Kidney (tissue), 14 donors: Measurements from ENCODE around the gene RCBTB2. TPM values are rescaled to one million over a fixed set of nuclear protein-coding genes. Genes with fewer than 3 reads are reported as not detected.

Experiments
- DNase-seq, 5 donors: peaks; one replicate each; pipeline ENCODE4 v3.0.0-alpha.2; 2013 to 2020
- FAIRE-seq: peaks from 2 replicates; lab custom pipeline; 2012; peaks lifted over from hg19 to GRCh38; lab: Jason Lieb, UNC
- H3K27ac ChIP-seq, 2 donors: one replicate each; pipeline ENCODE4 v1.7.0; 2013; ENCODE audit warnings: low read depth in 2 of 2, low read length in 2 of 2, inconsistent platforms in 1 of 2
- H3K27me3 ChIP-seq: one replicate; pipeline ENCODE4 v1.7.1; 2013; ENCODE audit warnings: low read length, inconsistent platforms; ENCODE audit not compliant: control insufficient read depth, insufficient read depth
- H3K36me3 ChIP-seq, 3 donors: one replicate each; pipeline versions ENCODE4 v1.7.0 to v1.7.1; 2013; ENCODE audit warnings: low read length in 3 of 3, control low read depth in 1 of 3, inconsistent platforms in 1 of 3; ENCODE audit not compliant: insufficient read depth in 3 of 3, control insufficient read depth in 2 of 3
- H3K4me1 ChIP-seq, 3 donors: one replicate each; pipeline versions ENCODE4 v1.7.0 to v1.7.1; 2013; ENCODE audit warnings: low read length in 3 of 3, inconsistent platforms in 1 of 3, low read depth in 1 of 3; ENCODE audit not compliant: control insufficient read depth in 2 of 3, insufficient read depth in 2 of 3
- H3K4me3 ChIP-seq, 3 donors: one replicate each; pipeline versions ENCODE4 v1.7.0 to v1.8.1; 2013; ENCODE audit warnings: low read length in 3 of 3, control low read depth in 1 of 3, inconsistent platforms in 1 of 3
- H3K9ac ChIP-seq, 3 donors: one replicate each; pipeline versions ENCODE4 v1.7.0 to v1.7.1; 2013; ENCODE audit warnings: low read length in 3 of 3, control low read depth in 1 of 3, inconsistent platforms in 1 of 3
- H3K9me3 ChIP-seq, 3 donors: one replicate each; pipeline versions ENCODE4 v1.7.0 to v1.7.1; 2013; ENCODE audit warnings: low read length in 3 of 3, control low read depth in 1 of 3, inconsistent platforms in 1 of 3; ENCODE audit not compliant: control insufficient read depth in 2 of 3, insufficient read depth in 1 of 3
- CTCF ChIP-seq: IDR thresholded peaks from 3 replicates; pipeline ENCODE4 v1.5.1; 2012; ENCODE audit warnings: mild to moderate bottlenecking, moderate library complexity, borderline replicate concordance; ENCODE audit not compliant: insufficient read depth; ENCODE audit errors: extremely low read depth
- intact Hi-C: fragments of 100-400 bp; cut with DNase I; formaldehyde crosslinking; loops from one replicate; pipeline ENCODE4 v1.11.1; 2022
- polyA plus RNA-seq: library from polyadenylated mRNA; stranded (reverse); fragments of 350-450 nt; fragmentation: Illumina TruSeq; extraction: RNeasy Lipid Tissue Mini Kit (QIAGEN cat#74804); gene quantifications from one replicate; pipeline ENCODE4 v1.2.3, GENCODE V29; 2014; ENCODE audit warnings: low read depth, low replicate concordance; ENCODE audit not compliant: insufficient read depth
- total RNA-seq: library from RNA; stranded (reverse); fragmentation: NEBNext Ultra II Directional; extraction: Animal tissue kit (Norgen Biotek cat#: 25700); gene quantifications from one replicate; pipeline ENCODE4 v1.2.1, GENCODE V29; 2021
- donor health status: control.
- donor health status: control.
- donor health status: control.
- donor health status: control.
- donor health status: control.
- donor health status: DM: yes; HTN: yes; CAD: no.
- donor health status: Normal renal cell carcinoma (clear cell type).

The RCBTB2 gene
- total and polyA plus RNA-seq, 2 donors from 2014 or later: 17.0 to 19.6 TPM

DNA sequence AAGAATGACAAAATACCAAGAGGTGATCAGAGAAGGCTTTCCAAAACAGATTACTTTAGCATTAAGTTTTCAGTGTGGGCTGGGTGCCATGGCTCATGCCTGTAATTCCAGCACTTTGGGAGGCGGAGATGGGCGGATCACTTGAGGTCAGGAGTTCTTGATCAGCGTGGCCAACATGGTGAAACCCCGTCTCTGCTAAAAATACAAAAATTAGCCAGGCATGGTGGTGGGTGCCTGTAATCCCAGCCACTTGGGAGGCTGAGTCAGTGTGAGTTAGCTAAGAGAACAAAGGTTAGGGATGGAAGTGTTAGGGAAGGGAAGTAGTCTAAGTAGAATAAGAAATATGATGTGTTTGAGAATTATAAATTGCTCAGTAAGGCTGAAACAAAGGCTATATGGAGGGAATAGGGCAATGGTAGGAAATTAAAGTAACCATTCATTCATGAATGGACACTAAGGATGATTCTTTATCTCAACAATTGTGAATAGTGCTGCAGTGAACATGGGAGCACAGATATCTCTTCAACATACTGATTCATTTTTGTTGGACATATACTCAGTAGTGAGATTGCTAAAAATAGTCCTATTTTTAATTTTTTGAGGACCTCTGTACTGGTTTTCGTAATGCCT is 3.9 kb upstream of the RCBTB2 start:
- no peaks in the 10 kb centered on the region for H3K9me3 ChIP-seq
- FAIRE-seq: no peak
- TF ChIP-seq CTCF: no peak

DNA sequence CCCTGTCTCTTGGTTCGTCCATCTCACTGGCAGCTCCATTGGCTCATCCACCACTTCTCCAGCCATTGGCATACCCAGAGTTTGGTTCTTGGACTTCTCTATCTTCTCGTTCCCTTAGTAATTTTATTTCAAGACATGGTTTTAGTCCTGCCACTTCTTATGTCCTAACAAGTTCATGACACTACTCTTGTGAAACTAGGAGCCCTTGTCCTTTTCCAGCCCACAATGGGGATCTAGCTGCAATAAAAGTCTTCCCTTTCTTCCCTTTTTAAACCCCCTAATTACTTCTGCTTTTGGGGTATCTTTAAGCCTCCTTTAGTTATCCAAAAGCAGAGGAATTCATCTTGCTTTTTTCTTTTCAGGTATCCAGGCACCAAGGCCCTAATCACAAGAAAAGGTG is 2.9 kb upstream of the RCBTB2 start:
- peaks cover 0 to 8% (median 7%) of the 10 kb centered on the region in 3 donors for H3K4me1 ChIP-seq
- DNase-seq: no peak
- no peaks in the 10 kb centered on the region for H3K9me3 ChIP-seq
- no peak overlapping the region for H3K9ac ChIP-seq
- no peak overlapping the region for H3K4me3 ChIP-seq
- H3K36me3 ChIP-seq: no peaks in the 10 kb centered on the region
- H3K27me3 ChIP-seq: no peaks in the 10 kb centered on the region
- no peak for FAIRE-seq
- H3K27ac ChIP-seq: no peak overlapping the region
- TF ChIP-seq CTCF: no peak
- intact Hi-C loops: no loop called here

More for the DNA sequence above, 3.9 kb upstream of the RCBTB2 start:
- Histone ChIP-seq H3K27ac (no peak overlapping the region), H3K4me3 (no peak overlapping the region), H3K27me3 (no peaks in the 10 kb centered on the region), H3K4me1 (peaks cover 0 to 4% (median 0%) of the 10 kb centered on the region in 3 donors), H3K36me3 (no peaks in the 10 kb centered on the region), H3K9ac (no peak overlapping the region)
- DNase-seq: no peak
- intact Hi-C loops: no loop called here

- Histone ChIP-seq H3K27ac (no peak overlapping the region), H3K36me3 (no peaks in the 10 kb centered on the region), H3K4me1 (peaks cover 0 to 8% (median 7%) of the 10 kb centered on the region in 3 donors), H3K9ac (no peak overlapping the region), H3K9me3 (no peaks in the 10 kb centered on the region), H3K27me3 (no peaks in the 10 kb centered on the region), H3K4me3 (no peak overlapping the region)
- intact Hi-C loops: no loop called here
- FAIRE-seq (no peak), DNase-seq (no peak)
- no peak for TF ChIP-seq CTCF
Observed at GRCh38 chr13:48534911-48535501, 2.1 kb upstream of the RCBTB2 start.
